HG03139 (cell line): ENCODE measurements around the gene DSCAM.
"Not testable (repeated sequence)": the region's sequence is repeated elsewhere in the genome, so short reads cannot be mapped to it uniquely, and the experiment has no call there.

Experiments
- ATAC-seq: cut with Tn5 transposase; IDR thresholded peaks from one replicate; pipeline ENCODE4 v1.9.1; 2021; ENCODE audit not compliant: unreplicated experiment

Gene DSCAM

DNA sequence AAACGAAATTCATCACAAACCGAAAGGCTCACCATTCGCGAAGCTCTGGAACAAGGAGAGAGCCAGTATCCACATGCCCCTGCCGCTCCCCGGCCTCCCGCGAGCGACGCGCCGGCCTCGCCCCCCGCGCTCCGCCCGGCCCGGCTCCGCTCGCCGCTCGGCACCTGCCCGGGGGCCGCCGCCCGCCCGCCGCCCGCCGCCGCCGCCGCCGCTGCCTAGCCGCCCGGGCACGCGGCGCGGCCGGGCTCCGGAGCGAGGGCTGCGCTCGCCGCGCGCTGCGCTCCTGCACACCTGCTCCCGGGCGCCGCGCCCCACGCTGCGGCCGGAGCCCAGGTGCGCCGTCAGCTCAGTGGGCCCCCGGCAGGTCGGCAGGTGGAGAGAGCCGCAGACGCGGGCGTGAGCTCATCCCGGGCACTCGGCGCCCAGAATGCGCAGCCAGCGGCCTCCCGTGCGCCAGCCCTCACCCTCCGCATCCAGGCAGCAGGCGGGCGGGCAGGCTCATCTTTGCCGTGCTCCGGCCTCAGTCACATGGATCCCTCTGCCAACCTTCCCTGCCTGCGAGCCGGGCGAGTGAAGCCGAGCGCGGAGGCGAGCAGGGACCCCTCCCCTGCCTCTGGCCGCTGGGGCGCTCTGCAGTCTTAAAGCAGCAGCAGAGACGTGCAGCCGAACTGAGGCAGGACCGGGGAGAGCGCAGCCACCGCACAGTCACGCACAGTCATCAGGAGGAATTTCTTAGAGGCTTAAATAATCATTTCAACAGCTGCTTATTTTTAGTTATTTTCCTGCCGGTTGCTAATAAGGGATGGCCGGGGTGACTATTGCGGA lies at the start of gene DSCAM:
Gene DSCAM (minus strand): TSS at position 572 of the 825 bp plus-strand sequence. CDS start 497 bp downstream, at position 75.
- ATAC-seq: no peak

DNA sequence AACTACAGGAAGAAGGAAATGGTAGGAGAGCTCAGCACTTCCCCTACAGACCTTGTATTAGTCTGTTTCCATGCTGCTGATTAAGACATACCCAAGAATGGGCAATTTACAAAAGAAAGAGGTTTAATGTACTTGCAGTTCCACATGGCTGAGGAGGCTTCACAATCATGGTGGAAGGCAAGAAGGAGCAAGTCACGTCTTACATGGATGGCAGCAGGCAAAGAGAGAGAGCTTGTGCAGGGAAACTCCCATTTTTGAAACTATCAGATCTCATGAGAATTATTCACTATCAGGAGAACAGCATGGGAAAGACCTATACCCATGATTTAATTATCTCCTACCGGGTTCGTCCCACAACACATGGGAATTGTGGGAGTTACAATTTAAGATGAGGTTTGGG lies 48.7 kb upstream of the DSCAM start:
- ATAC-seq: not testable (repeated sequence)

GRCh38 chr21:40886931-40887330 lies 40.0 kb upstream of the DSCAM start:
- no peak for ATAC-seq

GRCh38 chr21:40886006-40886405 lies 39.0 kb upstream of the DSCAM start:
- no peak for ATAC-seq

- no peak for ATAC-seq
These were observed 35.4 kb upstream of the DSCAM start for GRCh38 chr21:40882192-40882915.

- no peak for ATAC-seq
These were observed 34.8 kb upstream of the DSCAM start for GRCh38 chr21:40881767-40882166.

GRCh38 chr21:40871099-40871498 lies 24.1 kb upstream of the DSCAM start:
- ATAC-seq: no peak

DNA sequence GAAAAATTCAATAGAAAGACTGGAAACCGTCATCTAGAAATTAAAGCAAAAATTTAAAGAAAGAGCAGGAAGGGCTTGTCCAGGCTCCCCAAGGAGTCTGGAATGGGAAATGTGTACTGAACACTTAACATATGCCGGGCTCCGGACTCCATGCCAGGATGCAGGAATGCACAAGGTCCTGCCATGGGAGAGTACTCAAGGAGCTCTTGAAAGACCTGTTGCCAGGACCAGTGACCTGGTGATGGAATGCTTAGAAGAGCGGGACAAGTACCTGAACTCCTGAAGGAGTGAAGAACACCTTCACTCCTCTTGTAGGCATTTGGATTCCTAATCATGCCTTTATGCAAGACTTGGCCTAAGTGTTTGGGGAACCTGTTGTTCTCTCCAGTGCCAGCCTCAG lies 16.9 kb upstream of the DSCAM start:
- ATAC-seq: no peak

- ATAC-seq: no peak
These were observed 11.6 kb upstream of the DSCAM start for GRCh38 chr21:40858517-40858916.

DNA sequence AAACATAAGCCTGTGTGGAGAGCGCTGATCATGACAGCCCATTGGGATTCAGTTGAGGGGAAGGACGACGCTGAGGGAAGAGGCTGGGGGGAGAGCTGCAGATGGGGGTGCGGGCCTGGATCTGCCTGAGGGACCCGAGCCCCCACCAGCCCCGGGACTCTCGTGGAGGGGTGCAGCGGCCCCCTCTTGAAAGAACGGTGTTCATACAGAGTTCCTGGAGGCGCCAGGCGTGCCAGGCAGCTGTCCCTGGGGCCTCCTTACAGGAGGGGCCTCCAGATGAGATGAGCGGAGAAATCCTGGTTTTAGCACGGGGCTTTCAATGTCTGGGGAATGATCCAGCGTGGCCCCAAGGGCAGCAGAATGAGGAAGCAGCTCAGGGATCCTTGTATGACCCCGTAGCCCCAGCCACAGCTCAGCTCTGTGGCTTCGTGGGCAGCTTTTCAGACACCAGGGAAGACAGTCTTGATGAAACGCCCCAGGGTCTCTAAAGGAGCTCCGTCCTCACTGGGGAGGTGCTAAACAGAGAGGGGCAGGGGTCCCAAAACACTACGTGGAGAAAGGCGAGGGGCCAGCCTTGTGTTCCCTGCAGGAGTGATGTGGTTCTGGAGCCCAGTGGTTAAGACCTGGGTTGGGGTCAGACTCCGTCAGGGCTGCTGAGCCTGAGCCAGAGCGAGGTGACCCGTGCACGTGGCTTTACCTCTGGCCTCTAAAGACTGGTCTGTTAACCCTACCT lies 7.2 kb upstream of the DSCAM start:
- no peak for ATAC-seq

DNA sequence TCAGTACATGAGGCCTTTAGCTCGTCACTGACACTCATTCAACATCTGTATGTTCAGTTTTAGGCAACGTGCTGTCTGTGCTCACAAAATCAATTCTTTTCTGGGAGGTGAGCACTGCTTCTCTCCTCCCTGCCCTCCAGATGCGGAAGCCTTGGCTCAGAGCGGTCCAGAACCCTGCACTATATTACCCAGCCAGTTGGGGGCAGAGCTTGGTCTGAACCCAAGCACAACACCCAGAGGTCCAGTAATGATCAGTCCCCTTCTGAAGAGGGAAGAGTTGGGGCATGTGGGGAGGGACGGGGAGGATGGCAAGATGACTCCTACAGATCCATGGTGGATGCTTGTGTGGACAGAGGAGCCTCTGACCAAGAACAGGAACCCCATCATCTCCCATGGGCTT lies 5.6 kb upstream of the DSCAM start:
- no peak for ATAC-seq

DNA sequence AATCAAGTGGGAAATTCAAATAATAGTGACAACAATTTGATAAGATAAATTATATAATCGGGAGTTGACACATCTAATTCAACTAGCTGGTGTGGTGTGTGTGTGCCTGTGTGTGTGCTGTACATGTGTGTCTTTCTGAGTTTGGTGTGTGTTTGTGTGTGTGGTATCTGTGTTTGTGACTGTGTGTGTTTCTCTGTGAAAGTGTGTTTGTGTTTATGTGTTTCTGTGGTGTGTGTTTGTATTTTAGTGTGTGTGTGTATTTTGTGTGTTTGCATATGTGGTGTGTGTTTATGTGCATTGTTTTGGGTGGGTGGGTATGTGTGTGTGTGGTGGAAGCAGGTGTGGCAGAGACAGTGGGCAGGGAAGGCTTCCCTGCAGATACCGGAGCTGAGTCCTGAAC lies 4.8 kb upstream of the DSCAM start:
- ATAC-seq: no peak

DNA sequence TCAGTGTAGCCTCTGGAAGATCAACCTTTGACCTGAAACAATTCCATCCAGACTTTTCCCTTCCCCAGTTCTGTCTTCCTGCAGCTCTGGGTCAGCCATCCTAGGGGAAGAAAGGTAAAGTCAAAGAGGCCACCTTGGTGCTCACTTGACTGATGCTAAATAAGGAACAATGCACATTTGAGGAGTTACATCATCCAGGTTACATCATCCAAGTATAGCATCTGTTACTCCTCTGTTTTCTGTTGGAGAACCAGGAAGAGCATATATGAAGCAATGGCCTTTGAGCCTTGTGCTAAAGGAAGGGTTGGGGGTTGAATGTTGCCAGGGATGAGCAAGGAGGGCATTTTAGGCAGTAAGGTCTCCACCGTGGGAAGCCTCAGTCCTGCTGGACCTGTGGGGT lies 3.1 kb upstream of the DSCAM start:
- no peak for ATAC-seq

GRCh38 chr21:40847951-40848350 lies 993 bp upstream of the DSCAM start:
- ATAC-seq: no peak

DNA sequence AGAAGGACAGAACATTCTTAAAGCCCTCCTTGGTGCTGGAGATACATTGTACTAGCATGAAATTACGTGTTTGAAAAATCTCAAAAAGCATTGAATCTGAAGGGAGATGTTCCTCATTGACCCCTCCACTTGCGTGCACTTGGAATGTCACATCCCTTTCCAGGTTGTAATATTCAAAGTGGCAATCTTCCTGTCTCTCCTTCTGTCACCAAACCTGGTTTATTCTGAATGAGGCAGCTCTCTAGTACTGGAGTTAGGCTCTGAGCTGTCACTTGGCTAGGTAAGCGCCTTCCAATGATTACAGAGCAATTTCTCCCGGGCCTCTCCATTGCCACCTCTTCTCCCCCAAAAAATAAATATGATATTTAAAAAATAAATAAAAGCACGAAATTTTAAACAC lies 855 bp downstream of the DSCAM start:
- no peak for ATAC-seq

DNA sequence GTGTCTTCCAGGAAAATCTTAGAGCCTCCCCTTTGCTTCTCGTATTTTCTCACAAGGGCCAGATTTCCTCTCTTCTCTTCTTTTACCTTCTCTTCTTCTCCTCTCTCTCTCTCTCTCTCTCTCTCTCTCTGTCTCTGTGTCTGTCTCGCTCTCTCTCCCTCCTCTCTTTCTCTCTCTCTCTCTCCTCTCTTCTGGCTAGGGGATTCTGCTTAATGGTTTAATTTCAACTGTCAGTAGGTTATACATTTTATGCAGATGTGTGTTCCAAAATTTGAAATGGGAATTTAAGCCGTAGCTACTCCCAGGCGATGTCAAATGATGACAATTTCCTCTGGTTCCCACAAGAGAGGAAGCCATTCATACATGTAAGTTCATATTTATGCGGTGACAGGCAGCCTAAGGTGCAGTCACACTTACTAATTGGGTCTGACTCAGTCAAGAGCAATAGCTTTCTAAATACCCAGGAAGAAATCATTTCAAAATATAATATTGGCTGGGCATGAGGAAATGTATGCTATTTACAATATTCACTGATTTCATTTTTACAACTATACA lies 1.4 kb downstream of the DSCAM start:
- ATAC-seq: no peak

- ATAC-seq: no peak
These were observed 2.0 kb downstream of the DSCAM start for GRCh38 chr21:40844935-40845334.

GRCh38 chr21:40842197-40842552 lies 4.8 kb downstream of the DSCAM start:
- ATAC-seq: no peak

GRCh38 chr21:40841524-40842196 lies 5.3 kb downstream of the DSCAM start:
- no peak for ATAC-seq

GRCh38 chr21:40840401-40841125 lies 6.4 kb downstream of the DSCAM start:
- no peak for ATAC-seq
